Hepatocyte (in vitro differentiated cells): ENCODE results near the gene FAM162A.

Source experiments
- CTCF ChIP-seq: fragments of 200-600 bp; sonication (generic); IDR thresholded peaks from 2 replicates; pipeline ENCODE4 v1.5.1; 2016; ENCODE audit warnings: antibody characterized with exemption, mild to moderate bottlenecking; ENCODE audit not compliant: poor library complexity
- EZH2 ChIP-seq: fragments of 200-600 bp; sonication (generic); IDR thresholded peaks from 2 replicates; pipeline ENCODE4 v1.6.1; 2016; ENCODE audit warnings: antibody characterized with exemption, mild to moderate bottlenecking, borderline replicate concordance
- EZH2phosphoT487 ChIP-seq: fragments of 200-600 bp; sonication (generic); IDR thresholded peaks from one replicate; pipeline ENCODE4 v1.6.1; 2018; ENCODE audit warnings: antibody characterized with exemption, mild to moderate bottlenecking, low read depth, moderate library complexity; ENCODE audit not compliant: unreplicated experiment, severe bottlenecking

- TF ChIP-seq CTCF (no peak), EZH2 (no peak), EZH2phosphoT487 (no peak)
Observed at GRCh38 chr3:122396511-122396910, 12.5 kb downstream of the FAM162A start.
